K562 (cell line): ENCODE results near the gene VAPB. TPM values are rescaled to one million over a fixed set of nuclear protein-coding genes. Genes with fewer than 3 reads are reported as not detected.

Experiments
- ARID4B ChIP-seq: sonication (generic); formaldehyde crosslinking; IDR thresholded peaks from 2 replicates; pipeline ENCODE4 v1.8.0; 2022; ENCODE audit warnings: mild to moderate bottlenecking, missing genetic modification reagents
- E2F6 ChIP-seq, 2 experiments: IDR thresholded peaks; 2 replicates each; pipeline ENCODE4 v1.6.1; 2011; ENCODE audit warnings: borderline replicate concordance in 1 of 2, control low read depth in 1 of 2, low read depth in 1 of 2, low read length in 1 of 2, mild to moderate bottlenecking in 1 of 2, mixed read lengths in 1 of 2, moderate library complexity in 1 of 2; ENCODE audit not compliant: insufficient read depth in 1 of 2, insufficient read length in 1 of 2, poor library complexity in 1 of 2, severe bottlenecking in 1 of 2; ENCODE audit errors: extremely low read depth in 1 of 2
- HNRNPLL ChIP-seq: fragments of 200-400 bp; formaldehyde crosslinking; IDR thresholded peaks from 2 replicates; pipeline ENCODE4 v1.6.1; 2017; ENCODE audit warnings: low read length, low read depth, mild to moderate bottlenecking; ENCODE audit not compliant: poor library complexity, severe bottlenecking
- POLR2A ChIP-seq: fragments of 450-650 bp; conservative IDR thresholded peaks from 2 replicates; pipeline ENCODE4 v1.6.1; 2016
- RBFOX2 ChIP-seq: fragments of 200-400 bp; formaldehyde crosslinking; IDR thresholded peaks from 2 replicates; pipeline ENCODE4 v1.6.1; 2017; ENCODE audit warnings: low read depth, mild to moderate bottlenecking, low read length, moderate library complexity
- SRF ChIP-seq, 2 experiments: fragments of 250-450, 450-650 bp in 1 of 2; sonication (Bioruptor Pico) in 1 of 2; sonication (generic) in 1 of 2; formaldehyde crosslinking; IDR thresholded peaks; 2 replicates each; pipeline versions ENCODE4 v1.5.0 to v1.5.1; 2020 to 2022; ENCODE audit warnings: mild to moderate bottlenecking in 1 of 2, missing genetic modification reagents in 1 of 2
- TRIM25 ChIP-seq: fragments of 450-650 bp; IDR thresholded peaks from 2 replicates; pipeline ENCODE4 v1.7.0; 2016; ENCODE audit warnings: borderline replicate concordance
- ZBTB11 ChIP-seq, 3 experiments: fragments of 200-800 bp in 1 of 3; fragments of 250-450 bp in 1 of 3; fragments of 450-650 bp in 1 of 3; sonication (Bioruptor Pico) in 1 of 3; sonication (Bioruptor generic) in 1 of 3; formaldehyde crosslinking in 1 of 3; IDR thresholded peaks; 2 replicates each; pipeline versions ENCODE4 v1.6.1 to v1.8.0; 2016 to 2022; ENCODE audit warnings: mild to moderate bottlenecking in 2 of 3, missing genetic modification characterization in 2 of 3, missing compliant biosample characterization in 1 of 3, moderate library complexity in 1 of 3
- ZNF592 ChIP-seq: fragments of 450-650 bp; IDR thresholded peaks from 2 replicates; pipeline ENCODE4 v1.6.1; 2017; ENCODE audit warnings: antibody characterized with exemption, mild to moderate bottlenecking
- polyA plus RNA-seq, 8 experiments: library from polyadenylated mRNA; depleted of rRNA in 4 of 8; stranded (reverse) in 5 of 8; unstranded in 3 of 8; fragments of >200 nt; fragmentation: Nextera tagmentation in 2 of 8; fragmentation: Illumina TruSeq in 1 of 8; extraction: Ambion mirVana in 2 of 8; extraction: Trizol in 1 of 8; gene quantifications; 2 replicates each; pipeline versions ENCODE4 v1.2.1 to v1.2.3, GENCODE V29; 2011 to 2014; ENCODE audit warnings: inconsistent platforms in 1 of 8, missing spikeins in 1 of 8
- total RNA-seq, 7 experiments: library from RNA; depleted of rRNA in 6 of 7; stranded (reverse); fragments of >200 nt in 6 of 7; fragmentation: Illumina TruSeq in 2 of 7; extraction: Trizol in 2 of 7; gene quantifications; 2 replicates each; pipeline versions ENCODE4 v1.2.1 to v1.2.3, GENCODE V29; 2011 to 2021; ENCODE audit warnings: low replicate concordance in 1 of 7

Gene VAPB
- total and polyA plus RNA-seq, 9 of the 15 experiments (the other 6 are each of a cell fraction or from before 2014, with no cell fraction given), result 3.4 to 51.0 (median 27.9) TPM

- TF ChIP-seq HNRNPLL, result peak; percentile 10
- TF ChIP-seq SRF (CRISPR knock-in tag; IDR thresholded peaks at IDR 0.05), result no peak
- TF ChIP-seq ARID4B (CRISPR knock-in tag), result peak; percentile 72; the same call in 1 of the 2 replicates
- peak; percentile 88; the same call in 1 of the 2 replicates for TF ChIP-seq ZNF592
- peak; percentile 91 for TF ChIP-seq RBFOX2
- no peak for TF ChIP-seq TRIM25
- peak; percentile 47 to 49 for TF ChIP-seq E2F6 (IDR thresholded peaks at IDR 0.05; ENCODE audit: borderline replicate concordance in 1 of 2, extremely low read depth in 1 of 2, insufficient read depth in 1 of 2, insufficient read length in 1 of 2, low read depth in 1 of 2, low read length in 1 of 2, poor library complexity in 1 of 2, severe bottlenecking in 1 of 2)
- TF ChIP-seq POLR2A, result peak; percentile 63; the same call in 1 of the 2 replicates
- peak in 2 of 3 experiments; percentile 30 to 45; a peak in 3 of 6 replicates for TF ChIP-seq ZBTB11 (CRISPR knock-in tag; IDR thresholded peaks at IDR 0.05)
Measured at GRCh38 chr20:58389324-58389967, 417 bp downstream of the VAPB start (continued).
